HepG2 (cell line): ENCODE measurements around the gene TMEM95. TPM values are rescaled to one million over a fixed set of nuclear protein-coding genes. Genes with fewer than 3 reads are reported as not detected.
A peak's percentile ranks its signal among the peaks of the same experiment; 100 is the strongest.

Experiments used
- ATAC-seq: fragments of 200-7000 bp; cut with Tn5 transposase; 3 replicates; pipeline ENCODE4 v1.9.1; 2020; ENCODE audit warnings: mild to moderate bottlenecking, moderate library complexity
- BruUV-seq: library from RNA; stranded (reverse); fragments of 400-500 nt; replicated peaks from 2 replicates; lab custom pipeline; 2021; lab: Mats Ljungman, UMichigan
- CTCF ChIA-PET: fragments of 300-600 bp; formaldehyde crosslinking; extraction: SDS; loops from one replicate; lab custom pipeline; 2021; ENCODE audit warnings: low total read pairs, inconsistent platforms, low intra/inter-chr PET ratio; lab: Yijun Ruan, JAX
- POLR2A ChIA-PET: fragments of 350-600 bp; sonication (Branson Sonifier 250); formaldehyde crosslinking; loops from one replicate; lab custom pipeline; 2020; ENCODE audit warnings: antibody characterized with exemption, inconsistent platforms; lab: Yijun Ruan, JAX
- DNase-seq: peaks from one replicate; pipeline ENCODE4 v3.0.0-alpha.2; 2015; ENCODE audit warnings: low spot score
- FAIRE-seq: peaks from 3 replicates; lab custom pipeline; 2011; peaks lifted over from hg19 to GRCh38; lab: Jason Lieb, UNC
- H2AFZ ChIP-seq: one replicate; pipeline ENCODE4 v1.6.1; 2011; ENCODE audit warnings: low read length, inconsistent platforms
- H3K27ac ChIP-seq: fragments of 300-600 bp; 3 replicates; pipeline ENCODE4 v1.8.0; 2011; ENCODE audit warnings: mixed run types, mild to moderate bottlenecking, mixed read lengths, low read length, inconsistent platforms; ENCODE audit not compliant: insufficient read depth; ENCODE audit errors: extremely low read length
- H3K27me3 ChIP-seq, 2 experiments: fragments of 200-600 bp in 1 of 2; 2 replicates in 1 of 2; 3 replicates in 1 of 2; pipeline versions ENCODE4 v1.6.0 to v1.8.0; 2011; ENCODE audit warnings: low read length in 2 of 2, mild to moderate bottlenecking in 2 of 2, moderate library complexity in 2 of 2, inconsistent platforms in 1 of 2; ENCODE audit not compliant: insufficient read depth in 2 of 2, control insufficient read depth in 1 of 2
- H3K36me3 ChIP-seq, 2 experiments: fragments of 200-600 bp in 1 of 2; replicated peaks in 1 of 2; 2 replicates in 1 of 2; 3 replicates in 1 of 2; pipeline versions ENCODE4 v1.5.1 to v1.8.0; 2011; ENCODE audit warnings: low read length in 2 of 2, inconsistent platforms in 1 of 2; ENCODE audit not compliant: insufficient read depth in 2 of 2, control insufficient read depth in 1 of 2
- H3K4me1 ChIP-seq: 2 replicates; pipeline ENCODE4 v1.5.1; 2012; ENCODE audit warnings: low read length, inconsistent platforms; ENCODE audit not compliant: insufficient read depth
- H3K4me2 ChIP-seq: 2 replicates; pipeline ENCODE4 v1.6.0; 2011; ENCODE audit warnings: low read depth, low read length, inconsistent platforms
- H3K4me3 ChIP-seq, 3 experiments: fragments of 200-600 bp in 1 of 3; sonication (generic), shearing (Covaris generic) in 1 of 3; replicated peaks in 1 of 3; 2 replicates each; pipeline ENCODE4 v1.5.1; 2011 to 2016; ENCODE audit warnings: low read length in 3 of 3, inconsistent platforms in 2 of 3, low read depth in 2 of 3, mild to moderate bottlenecking in 2 of 3, control low read depth in 1 of 3, mixed read lengths in 1 of 3; ENCODE audit not compliant: insufficient read depth in 1 of 3
- H3K79me2 ChIP-seq: one replicate; pipeline ENCODE4 v1.6.1; 2011; ENCODE audit warnings: low read length, inconsistent platforms; ENCODE audit not compliant: insufficient read depth
- H3K9ac ChIP-seq: 2 replicates; pipeline ENCODE4 v1.6.0; 2011; ENCODE audit warnings: mild to moderate bottlenecking, low read depth, low read length, inconsistent platforms; ENCODE audit not compliant: insufficient read depth
- H3K9me3 ChIP-seq: 2 replicates; pipeline ENCODE4 v1.5.1; 2012; ENCODE audit warnings: mild to moderate bottlenecking, low read length
- H4K20me1 ChIP-seq: 2 replicates; pipeline ENCODE4 v1.6.0; 2011; ENCODE audit warnings: inconsistent platforms, mild to moderate bottlenecking, low read length, moderate library complexity; ENCODE audit not compliant: insufficient read depth
- ATF4 ChIP-seq, 2 experiments: fragments of 450-650 bp in 1 of 2; sonication (generic) in 1 of 2; formaldehyde crosslinking; IDR thresholded peaks; 2 replicates each; pipeline versions ENCODE4 v1.5.0 to v1.8.0; 2020 to 2022; ENCODE audit warnings: mild to moderate bottlenecking in 1 of 2, missing genetic modification reagents in 1 of 2
- EZH2 ChIP-seq: conservative IDR thresholded peaks from 2 replicates; pipeline ENCODE4 v1.6.1; 2012; ENCODE audit warnings: mild to moderate bottlenecking, low read depth, low read length, moderate library complexity
- KMT2B ChIP-seq: IDR thresholded peaks from 2 replicates; pipeline ENCODE4 v1.6.1; 2016; ENCODE audit warnings: missing genetic modification reagents, missing compliant biosample characterization
- MED1 ChIP-seq: sonication (generic); formaldehyde crosslinking; IDR thresholded peaks from 2 replicates; pipeline ENCODE4 v1.4.0; 2020; ENCODE audit warnings: missing genetic modification reagents
- POLR2A ChIP-seq, 2 experiments: IDR thresholded peaks; 2 replicates each; pipeline ENCODE4 v1.6.1; 2011; ENCODE audit warnings: low read depth in 2 of 2, low read length in 2 of 2, mild to moderate bottlenecking in 1 of 2, moderate library complexity in 1 of 2; ENCODE audit not compliant: insufficient read depth in 1 of 2
- PPARG ChIP-seq: conservative IDR thresholded peaks from 2 replicates; pipeline ENCODE4 v1.6.1; 2016; ENCODE audit warnings: missing biosample characterization, missing genetic modification reagents
- RXRA ChIP-seq: sonication (generic); formaldehyde crosslinking; IDR thresholded peaks from 2 replicates; pipeline ENCODE4 v1.5.1; 2020; ENCODE audit warnings: missing genetic modification reagents
- SATB2 ChIP-seq: sonication (generic); formaldehyde crosslinking; IDR thresholded peaks from 2 replicates; pipeline ENCODE4 v1.5.0; 2020; ENCODE audit warnings: missing genetic modification reagents
- ZEB1 ChIP-seq: IDR thresholded peaks from 2 replicates; pipeline ENCODE4 v1.6.1; 2012; ENCODE audit warnings: mild to moderate bottlenecking, low read depth, inconsistent platforms; ENCODE audit not compliant: insufficient replicate concordance
- ZFP82 ChIP-seq: sonication (generic); formaldehyde crosslinking; IDR thresholded peaks from 2 replicates; pipeline ENCODE4 v1.5.1; 2020; ENCODE audit warnings: mild to moderate bottlenecking, missing genetic modification reagents, borderline replicate concordance
- ZNF737 ChIP-seq: sonication (generic); formaldehyde crosslinking; IDR thresholded peaks from 2 replicates; pipeline ENCODE4 v1.5.0; 2020; ENCODE audit warnings: missing genetic modification reagents, mild to moderate bottlenecking, borderline replicate concordance
- ZNF782 ChIP-seq: sonication (generic); formaldehyde crosslinking; IDR thresholded peaks from 2 replicates; pipeline ENCODE4 v1.4.0; 2020; ENCODE audit warnings: missing genetic modification reagents, mild to moderate bottlenecking, borderline replicate concordance
- WGBS: methylation state at CpG from one replicate; pipeline ENCODE4 v1.1.6; 2017; ENCODE audit warnings: low lambda C conversion rate; 5-methylcytosine and 5-hydroxymethylcytosine counted together
- in situ Hi-C: cut with HindIII; loops from 2 replicates; pipeline ENCODE4 v1.10.0; 2017; ENCODE audit warnings: low pct_unique_long_range_greater_than_20kb; ENCODE audit not compliant: extremely low pct_ligation_motif_present
- intact Hi-C: fragments of 100-400 bp; cut with micrococcal nuclease; formaldehyde crosslinking; loops from one replicate; pipeline ENCODE4 v1.10.0; 2022; ENCODE audit not compliant: unreplicated experiment
- polyA plus RNA-seq, 8 experiments: library from polyadenylated mRNA; depleted of rRNA in 3 of 8; stranded (reverse) in 7 of 8; unstranded in 1 of 8; fragments of >200 nt; fragmentation: Illumina TruSeq in 4 of 8; extraction: Trizol in 4 of 8; gene quantifications; 2 replicates each; pipeline versions ENCODE4 v1.2.1 to v1.2.3, GENCODE V29; 2011 to 2016; ENCODE audit warnings: low read depth in 4 of 8, missing spikeins in 1 of 8, mixed read lengths in 1 of 8; ENCODE audit not compliant: insufficient read depth in 1 of 8
- total RNA-seq, 5 experiments: library from RNA; depleted of rRNA; stranded (reverse); fragments of >200 nt; fragmentation: Illumina TruSeq; extraction: Trizol; gene quantifications; 2 replicates each; pipeline ENCODE4 v1.2.3, GENCODE V29; 2016; ENCODE audit warnings: low read depth in 1 of 5
- TF ChIP-seq, protein P1 (sequence below): sonication (generic); formaldehyde crosslinking; IDR thresholded peaks from 2 replicates; pipeline ENCODE4 v1.5.1; 2020; ENCODE audit warnings: mild to moderate bottlenecking, missing genetic modification reagents, moderate library complexity
- TF ChIP-seq, protein P2 (sequence below): sonication (generic); formaldehyde crosslinking; IDR thresholded peaks from 2 replicates; pipeline ENCODE4 v1.5.1; 2020; ENCODE audit warnings: mild to moderate bottlenecking, missing genetic modification reagents, moderate library complexity

TMEM95 gene
- total and polyA plus RNA-seq, 2 of the 13 experiments (the other 11 are each of a cell fraction or from before 2014, with no cell fraction given) = not detected

DNA sequence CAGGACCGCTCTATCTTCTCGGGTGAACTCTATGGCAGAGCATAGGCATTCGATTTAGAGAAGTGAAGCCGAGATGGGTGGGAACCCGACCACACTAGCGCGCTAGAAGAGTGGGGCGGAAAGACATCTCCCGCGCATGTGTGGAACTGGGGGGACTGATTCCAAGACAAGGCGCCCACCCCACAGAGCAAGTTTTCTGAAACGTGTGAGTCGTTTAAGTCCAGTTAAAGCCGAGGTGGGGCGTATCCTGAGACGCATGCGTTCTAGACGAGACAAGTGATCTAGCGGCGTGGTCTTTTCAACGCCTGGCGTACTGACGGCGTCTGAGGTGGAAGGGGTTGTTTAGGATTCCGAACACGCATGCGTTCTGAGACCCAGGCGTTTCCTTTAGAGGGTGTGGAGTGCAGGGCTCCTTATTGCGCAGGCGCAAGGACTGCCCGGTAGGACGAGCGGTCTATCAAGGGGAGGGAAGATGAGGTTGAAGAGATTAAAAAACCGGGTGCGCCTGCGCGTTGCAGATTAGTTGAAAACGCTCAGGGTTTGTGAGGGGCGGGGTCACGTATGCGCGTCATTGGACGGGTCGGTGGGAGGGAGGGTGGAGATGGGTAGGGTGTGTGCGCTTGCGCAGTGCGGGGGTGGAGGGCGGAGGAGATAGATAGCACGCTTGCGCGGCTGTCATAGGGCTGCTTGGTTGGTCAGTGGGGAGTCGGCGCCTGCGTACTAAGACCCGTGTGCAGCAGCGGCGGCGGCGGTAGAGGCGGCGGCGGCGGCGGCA lies 47.9 kb upstream of the TMEM95 start, which contains the start of gene EIF5A (continued):
- TF ChIP-seq EZH2 = no peak
- TF ChIP-seq SATB2 (CRISPR knock-in tag) = no peak
- no peak for TF ChIP-seq ZFP82 (CRISPR knock-in tag)
- no peak for TF ChIP-seq KMT2B (CRISPR knock-in tag)
- no peak for TF ChIP-seq ZNF782 (CRISPR knock-in tag)

- Histone ChIP-seq H3K36me3 (peaks cover 19 to 35% of the 10 kb centered on the region in 2 experiments), H3K4me1 (peaks cover 46% of the 10 kb centered on the region), H3K9ac (peak overlapping the region; percentile 94), H4K20me1 (peaks cover 40% of the 10 kb centered on the region), H3K27me3 (no peaks in the 10 kb centered on the region), H3K4me3 (peak overlapping the region; percentile 64 to 84 (median 77)), H3K79me2 (peaks cover 40% of the 10 kb centered on the region), H3K9me3 (no peaks in the 10 kb centered on the region), H3K4me2 (peak overlapping the region; percentile 90), H3K27ac (peak overlapping the region; percentile 96), H2AFZ (no peak overlapping the region)
- ATAC-seq (peak; percentile 24), FAIRE-seq (no peak), DNase-seq (no peak)
- WGBS = 3% methylated on average over 13 of the region's 104 CpGs
- BruUV-seq = no TSS peak
- in situ Hi-C loops = no loop called here
- ChIA-PET CTCF (no interaction called here), POLR2A (interaction anchor here (0.7 to 3.0 kb wide), 5 partner anchors 21 to 96 kb away, joined by 3 to 17 read pairs (median 3); partner anchors contain the start of genes ACADVL, DLG4, NEURL4 and SLC2A4)
- intact Hi-C loops = no loop called here
- peak; percentile 16; the same call in 1 of the 2 replicates for TF ChIP-seq MED1 (CRISPR knock-in tag)
- TF ChIP-seq PPARG (CRISPR knock-in tag) = 0 out of 2 replicates have a peak, but pooled peaks have one; percentile 15
- TF ChIP-seq RXRA = peak; percentile 38; the same call in 1 of the 2 replicates
- TF ChIP-seq ZEB1 = peak; percentile 17
- TF ChIP-seq POLR2A (IDR thresholded peaks at IDR 0.05; ENCODE audit: insufficient read depth in 1 of 2, low read depth in 2 of 2, low read length in 2 of 2) = peak in 1 of 2 experiments; percentile 61; a peak in 2 of 4 replicates
- no peak for TF ChIP-seq ATF4 (CRISPR knock-in tag; IDR thresholded peaks at IDR 0.05)
- TF ChIP-seq, protein P1, sequence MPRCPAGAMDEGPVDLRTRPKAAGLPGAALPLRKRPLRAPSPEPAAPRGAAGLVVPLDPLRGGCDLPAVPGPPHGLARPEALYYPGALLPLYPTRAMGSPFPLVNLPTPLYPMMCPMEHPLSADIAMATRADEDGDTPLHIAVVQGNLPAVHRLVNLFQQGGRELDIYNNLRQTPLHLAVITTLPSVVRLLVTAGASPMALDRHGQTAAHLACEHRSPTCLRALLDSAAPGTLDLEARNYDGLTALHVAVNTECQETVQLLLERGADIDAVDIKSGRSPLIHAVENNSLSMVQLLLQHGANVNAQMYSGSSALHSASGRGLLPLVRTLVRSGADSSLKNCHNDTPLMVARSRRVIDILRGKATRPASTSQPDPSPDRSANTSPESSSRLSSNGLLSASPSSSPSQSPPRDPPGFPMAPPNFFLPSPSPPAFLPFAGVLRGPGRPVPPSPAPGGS (CRISPR knock-in tag) = no peak; the same call in 1 of the 2 replicates
- TF ChIP-seq, protein P2, sequence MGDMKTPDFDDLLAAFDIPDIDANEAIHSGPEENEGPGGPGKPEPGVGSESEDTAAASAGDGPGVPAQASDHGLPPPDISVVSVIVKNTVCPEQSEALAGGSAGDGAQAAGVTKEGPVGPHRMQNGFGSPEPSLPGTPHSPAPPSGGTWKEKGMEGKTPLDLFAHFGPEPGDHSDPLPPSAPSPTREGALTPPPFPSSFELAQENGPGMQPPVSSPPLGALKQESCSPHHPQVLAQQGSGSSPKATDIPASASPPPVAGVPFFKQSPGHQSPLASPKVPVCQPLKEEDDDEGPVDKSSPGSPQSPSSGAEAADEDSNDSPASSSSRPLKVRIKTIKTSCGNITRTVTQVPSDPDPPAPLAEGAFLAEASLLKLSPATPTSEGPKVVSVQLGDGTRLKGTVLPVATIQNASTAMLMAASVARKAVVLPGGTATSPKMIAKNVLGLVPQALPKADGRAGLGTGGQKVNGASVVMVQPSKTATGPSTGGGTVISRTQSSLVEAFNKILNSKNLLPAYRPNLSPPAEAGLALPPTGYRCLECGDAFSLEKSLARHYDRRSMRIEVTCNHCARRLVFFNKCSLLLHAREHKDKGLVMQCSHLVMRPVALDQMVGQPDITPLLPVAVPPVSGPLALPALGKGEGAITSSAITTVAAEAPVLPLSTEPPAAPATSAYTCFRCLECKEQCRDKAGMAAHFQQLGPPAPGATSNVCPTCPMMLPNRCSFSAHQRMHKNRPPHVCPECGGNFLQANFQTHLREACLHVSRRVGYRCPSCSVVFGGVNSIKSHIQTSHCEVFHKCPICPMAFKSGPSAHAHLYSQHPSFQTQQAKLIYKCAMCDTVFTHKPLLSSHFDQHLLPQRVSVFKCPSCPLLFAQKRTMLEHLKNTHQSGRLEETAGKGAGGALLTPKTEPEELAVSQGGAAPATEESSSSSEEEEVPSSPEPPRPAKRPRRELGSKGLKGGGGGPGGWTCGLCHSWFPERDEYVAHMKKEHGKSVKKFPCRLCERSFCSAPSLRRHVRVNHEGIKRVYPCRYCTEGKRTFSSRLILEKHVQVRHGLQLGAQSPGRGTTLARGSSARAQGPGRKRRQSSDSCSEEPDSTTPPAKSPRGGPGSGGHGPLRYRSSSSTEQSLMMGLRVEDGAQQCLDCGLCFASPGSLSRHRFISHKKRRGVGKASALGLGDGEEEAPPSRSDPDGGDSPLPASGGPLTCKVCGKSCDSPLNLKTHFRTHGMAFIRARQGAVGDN (CRISPR knock-in tag) = peak; percentile 78
- no peak for TF ChIP-seq ZNF737
These were observed 47.0 kb upstream of the TMEM95 start for GRCh38 chr17:7307686-7308624.
